22Rv1 (cell line): ENCODE measurements around the gene TNFAIP8L1.

Experiments used
- CTCF ChIP-seq: fragments of 450-650 bp; IDR thresholded peaks from 2 replicates; pipeline ENCODE4 v1.5.1; 2017; ENCODE audit warnings: mild to moderate bottlenecking
- ZFX ChIP-seq: fragments of 450-650 bp; IDR thresholded peaks from 2 replicates; pipeline ENCODE4 v1.6.1; 2017; ENCODE audit warnings: antibody characterized with exemption, borderline replicate concordance

DNA sequence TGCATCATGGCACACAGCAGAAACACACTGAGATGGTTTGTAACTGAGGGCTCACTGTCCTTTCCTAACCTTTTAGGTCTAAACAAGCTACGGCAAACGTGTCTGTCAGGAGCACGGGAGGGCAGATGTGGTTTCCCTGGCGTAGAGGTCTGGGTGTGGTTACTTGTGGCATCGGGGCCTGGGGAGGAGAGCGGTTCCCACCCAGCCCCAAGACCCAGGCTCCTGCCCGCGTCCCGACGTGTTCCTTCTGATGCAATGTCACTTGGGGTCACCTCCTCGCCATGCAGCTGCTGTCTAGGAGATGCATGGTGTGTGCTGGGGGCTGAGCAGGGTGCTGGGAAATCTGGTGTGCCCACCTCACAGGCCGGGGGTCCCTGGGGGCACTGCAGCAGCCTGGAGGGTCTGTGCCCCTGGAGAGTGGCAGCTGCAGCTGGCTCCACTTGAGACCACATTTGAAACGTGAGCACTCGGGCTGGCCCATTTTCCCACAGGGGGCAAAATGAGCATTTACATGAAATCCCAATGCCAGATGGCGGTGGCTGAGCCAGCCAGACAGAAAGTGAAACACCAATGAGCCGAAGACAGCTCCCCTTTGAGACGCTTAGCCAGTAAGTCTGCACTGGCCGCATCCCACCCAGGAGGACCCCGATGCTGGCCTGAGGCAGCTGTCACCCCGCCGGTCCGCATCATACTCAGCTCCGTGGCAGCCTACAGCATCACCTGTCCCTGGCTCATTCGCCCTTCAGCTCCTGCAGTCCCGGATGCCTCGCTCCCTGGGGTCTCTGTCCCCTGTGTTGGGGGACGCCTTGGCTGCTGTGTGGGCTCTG is 53.1 kb downstream of the TNFAIP8L1 start:
- TF ChIP-seq CTCF (no peak), ZFX (no peak)
